KMS-11 (cell line): Measurements from ENCODE around the gene ZSCAN21.

Experiments
- H2AFZ ChIP-seq: fragments of 200-600 bp; sonication (generic); 2 replicates; pipeline ENCODE4 v1.6.1; 2016; ENCODE audit warnings: antibody characterized with exemption, mixed run types, low read depth
- H3K27ac ChIP-seq: fragments of 200-600 bp; sonication (generic); 2 replicates; pipeline ENCODE4 v1.6.1; 2016; ENCODE audit warnings: mild to moderate bottlenecking, mixed run types
- H3K27me3 ChIP-seq: fragments of 200-600 bp; sonication (generic); 2 replicates; pipeline ENCODE4 v1.6.1; 2017; ENCODE audit warnings: mild to moderate bottlenecking, low read depth, mixed run types, moderate library complexity; ENCODE audit not compliant: insufficient read depth
- H3K36me3 ChIP-seq: fragments of 200-600 bp; sonication (generic); 2 replicates; pipeline ENCODE4 v1.6.1; 2017; ENCODE audit warnings: mild to moderate bottlenecking, mixed run types; ENCODE audit not compliant: insufficient read depth
- H3K4me1 ChIP-seq: fragments of 200-600 bp; sonication (generic); 2 replicates; pipeline ENCODE4 v1.6.1; 2016; ENCODE audit warnings: mild to moderate bottlenecking, low read depth, mixed run types; ENCODE audit not compliant: poor library complexity, severe bottlenecking
- H3K4me2 ChIP-seq: fragments of 200-600 bp; sonication (generic); 2 replicates; pipeline ENCODE4 v1.7.0; 2016; ENCODE audit warnings: mild to moderate bottlenecking, mixed run types
- H3K4me3 ChIP-seq: fragments of 200-600 bp; sonication (generic); IDR thresholded peaks from 2 replicates; pipeline ENCODE4 v1.6.1; 2017; ENCODE audit warnings: low read depth, low read length, mixed read lengths; ENCODE audit not compliant: insufficient read depth
- H3K79me2 ChIP-seq: fragments of 200-600 bp; sonication (generic); 2 replicates; pipeline ENCODE4 v1.6.1; 2016; ENCODE audit warnings: low read depth, mixed run types; ENCODE audit not compliant: insufficient read depth
- H3K9ac ChIP-seq: fragments of 200-600 bp; sonication (generic); 2 replicates; pipeline ENCODE4 v1.6.1; 2016; ENCODE audit warnings: mild to moderate bottlenecking, mixed run types
- H4K20me1 ChIP-seq: fragments of 200-600 bp; sonication (generic); 2 replicates; pipeline ENCODE4 v1.6.1; 2016; ENCODE audit warnings: mild to moderate bottlenecking, mixed run types; ENCODE audit not compliant: insufficient read depth
- TF ChIP-seq, protein P1 (sequence below): fragments of 200-600 bp; sonication (generic); conservative IDR thresholded peaks from 2 replicates; pipeline ENCODE4 v1.6.1; 2017; ENCODE audit warnings: low read depth, mild to moderate bottlenecking, antibody characterized with exemption, low read length, moderate library complexity, mixed read lengths

The ZSCAN21 gene

GRCh38 chr7:100093925-100094486, 44.4 kb downstream of the ZSCAN21 start:
- Histone ChIP-seq H3K4me1 (peaks cover 13% of the 10 kb centered on the region), H3K79me2 (peaks cover 30% of the 10 kb centered on the region), H2AFZ (no peak overlapping the region), H3K4me2 (no peak overlapping the region), H4K20me1 (no peaks in the 10 kb centered on the region), H3K27me3 (no peaks in the 10 kb centered on the region), H3K27ac (no peak overlapping the region; the same call in 1 of the 2 replicates), H3K4me3 (no peak overlapping the region), H3K36me3 (peaks cover 61% of the 10 kb centered on the region; the same call in 1 of the 2 replicates), H3K9ac (no peak overlapping the region)
- TF ChIP-seq, protein P1, sequence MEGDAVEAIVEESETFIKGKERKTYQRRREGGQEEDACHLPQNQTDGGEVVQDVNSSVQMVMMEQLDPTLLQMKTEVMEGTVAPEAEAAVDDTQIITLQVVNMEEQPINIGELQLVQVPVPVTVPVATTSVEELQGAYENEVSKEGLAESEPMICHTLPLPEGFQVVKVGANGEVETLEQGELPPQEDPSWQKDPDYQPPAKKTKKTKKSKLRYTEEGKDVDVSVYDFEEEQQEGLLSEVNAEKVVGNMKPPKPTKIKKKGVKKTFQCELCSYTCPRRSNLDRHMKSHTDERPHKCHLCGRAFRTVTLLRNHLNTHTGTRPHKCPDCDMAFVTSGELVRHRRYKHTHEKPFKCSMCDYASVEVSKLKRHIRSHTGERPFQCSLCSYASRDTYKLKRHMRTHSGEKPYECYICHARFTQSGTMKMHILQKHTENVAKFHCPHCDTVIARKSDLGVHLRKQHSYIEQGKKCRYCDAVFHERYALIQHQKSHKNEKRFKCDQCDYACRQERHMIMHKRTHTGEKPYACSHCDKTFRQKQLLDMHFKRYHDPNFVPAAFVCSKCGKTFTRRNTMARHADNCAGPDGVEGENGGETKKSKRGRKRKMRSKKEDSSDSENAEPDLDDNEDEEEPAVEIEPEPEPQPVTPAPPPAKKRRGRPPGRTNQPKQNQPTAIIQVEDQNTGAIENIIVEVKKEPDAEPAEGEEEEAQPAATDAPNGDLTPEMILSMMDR: no peak

- no peak overlapping the region for H2AFZ ChIP-seq
- H3K79me2 ChIP-seq: peaks cover 32% of the 10 kb centered on the region
- H3K27ac ChIP-seq: no peak overlapping the region
- TF ChIP-seq, protein P1: no peak
- H3K4me2 ChIP-seq: no peak overlapping the region
- H3K9ac ChIP-seq: no peak overlapping the region
- H3K4me3 ChIP-seq: no peak overlapping the region
- H3K4me1 ChIP-seq: peaks cover 11% of the 10 kb centered on the region
- H4K20me1 ChIP-seq: 0 out of 2 replicates have a peak, but pooled peaks cover 5% of the 10 kb centered on the region
- no peaks in the 10 kb centered on the region for H3K27me3 ChIP-seq
- H3K36me3 ChIP-seq: peaks cover 71% of the 10 kb centered on the region; the same call in 1 of the 2 replicates
Measured at GRCh38 chr7:100095289-100095688, 45.7 kb downstream of the ZSCAN21 start.

DNA sequence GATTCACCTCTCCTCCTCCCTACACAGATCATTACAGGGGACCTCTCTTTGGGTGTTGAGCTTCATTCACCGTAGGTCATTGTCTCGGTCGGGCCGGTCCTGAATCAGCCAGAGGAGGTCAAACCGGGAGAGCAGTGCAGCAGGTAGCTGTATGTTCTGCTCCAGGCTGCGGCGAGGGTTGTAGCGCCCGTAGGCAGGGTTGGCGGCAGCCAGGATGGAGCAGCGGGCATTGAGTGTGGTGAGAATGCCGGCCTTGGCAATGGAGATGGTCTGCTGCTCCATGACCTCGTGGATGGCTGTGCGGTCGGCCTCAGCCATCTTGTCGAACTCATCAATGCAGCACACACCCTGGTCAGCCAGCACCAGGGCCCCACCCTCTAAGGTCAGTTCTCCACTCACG, 46.1 kb downstream of the ZSCAN21 start:
- Histone ChIP-seq H3K27me3 (no peaks in the 10 kb centered on the region), H3K4me2 (no peak overlapping the region), H3K4me3 (no peak overlapping the region), H3K27ac (no peak overlapping the region), H3K9ac (no peak overlapping the region), H4K20me1 (0 out of 2 replicates have a peak, but pooled peaks cover 5% of the 10 kb centered on the region), H3K4me1 (peaks cover 7% of the 10 kb centered on the region), H2AFZ (no peak overlapping the region), H3K36me3 (peaks cover 71% of the 10 kb centered on the region; the same call in 1 of the 2 replicates), H3K79me2 (peaks cover 36% of the 10 kb centered on the region)
- TF ChIP-seq, protein P1: no peak

- Histone ChIP-seq H3K4me1 (peaks cover 14% of the 10 kb centered on the region), H3K4me2 (no peak overlapping the region), H4K20me1 (0 out of 2 replicates have a peak, but pooled peaks cover 5% of the 10 kb centered on the region), H3K27me3 (no peaks in the 10 kb centered on the region), H3K79me2 (peaks cover 45% of the 10 kb centered on the region), H3K4me3 (no peak overlapping the region), H3K27ac (no peak overlapping the region), H3K36me3 (peaks cover 48% of the 10 kb centered on the region; the same call in 1 of the 2 replicates), H3K9ac (no peak overlapping the region), H2AFZ (no peak overlapping the region)
- TF ChIP-seq, protein P1: no peak
Measured at GRCh38 chr7:100098913-100099312, 49.3 kb downstream of the ZSCAN21 start.
